IMR-90 (cell line): ENCODE measurements around the gene ZNRF3. TPM values are rescaled to one million over a fixed set of nuclear protein-coding genes. Genes with fewer than 3 reads are reported as not detected.

Experiments used
- ATAC-seq: fragments of 200-7000 bp; cut with Tn5 transposase; 2 replicates; pipeline ENCODE4 v1.9.1; 2020; ENCODE audit warnings: low read depth, mild to moderate bottlenecking, moderate library complexity
- BruUV-seq: library from RNA; stranded (reverse); fragments of 400-500 nt; replicated peaks from 2 replicates; lab custom pipeline; 2021; lab: Mats Ljungman, UMichigan
- CTCF ChIA-PET: fragments of 300-600 bp; formaldehyde crosslinking; extraction: SDS; loops from one replicate; lab custom pipeline; 2021; ENCODE audit warnings: antibody characterized with exemption; lab: Yijun Ruan, JAX
- POLR2A ChIA-PET: fragments of 300-600 bp; sonication (Branson Sonifier 250); formaldehyde crosslinking; loops from one replicate; lab custom pipeline; 2022; ENCODE audit warnings: antibody characterized with exemption; ENCODE audit not compliant: unreplicated experiment; lab: Charles Lee
- DNase-seq: peaks from one replicate; pipeline ENCODE4 v3.0.0; 2013
- H2AFZ ChIP-seq: replicated peaks from 2 replicates; pipeline ENCODE3; 2013; ENCODE audit warnings: low read length, mild to moderate bottlenecking; ENCODE audit not compliant: poor library complexity
- H2AK5ac ChIP-seq: 2 replicates; pipeline ENCODE4 v1.6.1; 2013; ENCODE audit warnings: low read depth, low read length, inconsistent platforms
- H2AK9ac ChIP-seq: replicated peaks from 2 replicates; pipeline ENCODE3; 2013; ENCODE audit warnings: mild to moderate bottlenecking, low read depth, low read length, moderate library complexity; ENCODE audit not compliant: poor library complexity
- H2BK120ac ChIP-seq: 2 replicates; pipeline ENCODE4 v1.6.1; 2013; ENCODE audit warnings: low read depth, low read length, inconsistent platforms
- H2BK15ac ChIP-seq: 3 replicates; pipeline ENCODE4 v1.6.1; 2013; ENCODE audit warnings: low read depth, low read length, inconsistent platforms
- H2BK20ac ChIP-seq: 2 replicates; pipeline ENCODE4 v1.6.1; 2013; ENCODE audit warnings: low read depth, mild to moderate bottlenecking, inconsistent platforms, low read length, moderate library complexity
- H2BK5ac ChIP-seq: 2 replicates; pipeline ENCODE4 v1.6.1; 2013; ENCODE audit warnings: mild to moderate bottlenecking, low read depth, low read length, inconsistent platforms; ENCODE audit not compliant: poor library complexity, severe bottlenecking
- H3K14ac ChIP-seq: replicated peaks from 2 replicates; pipeline ENCODE4 v1.6.1; 2013; ENCODE audit warnings: low read depth, low read length, inconsistent platforms
- H3K18ac ChIP-seq: 2 replicates; pipeline ENCODE4 v1.6.1; 2013; ENCODE audit warnings: low read depth, low read length, control low read depth
- H3K23ac ChIP-seq: 2 replicates; pipeline ENCODE4 v1.6.1; 2013; ENCODE audit warnings: low read depth, low read length, inconsistent platforms
- H3K27ac ChIP-seq: 2 replicates; pipeline ENCODE4 v1.5.1; 2013; ENCODE audit warnings: mild to moderate bottlenecking, control low read depth, low read length; ENCODE audit not compliant: insufficient read depth
- H3K27me3 ChIP-seq: 2 replicates; pipeline ENCODE4 v1.6.1; 2013; ENCODE audit warnings: low read length; ENCODE audit not compliant: control insufficient read depth, insufficient read depth
- H3K36me3 ChIP-seq: 2 replicates; pipeline ENCODE4 v1.6.1; 2013; ENCODE audit warnings: low read length, mixed read lengths; ENCODE audit not compliant: control insufficient read depth, insufficient read depth
- H3K4ac ChIP-seq: 2 replicates; pipeline ENCODE4 v1.6.1; 2013; ENCODE audit warnings: low read depth, low read length, inconsistent platforms
- H3K4me1 ChIP-seq: 2 replicates; pipeline ENCODE4 v1.6.1; 2013; ENCODE audit warnings: low read length, mixed read lengths; ENCODE audit not compliant: control insufficient read depth, insufficient read depth
- H3K4me2 ChIP-seq: 2 replicates; pipeline ENCODE4 v1.6.1; 2013; ENCODE audit warnings: low read depth, mild to moderate bottlenecking, control low read depth, low read length, moderate library complexity
- H3K4me3 ChIP-seq: 2 replicates; pipeline ENCODE4 v1.5.1; 2013; ENCODE audit warnings: low read depth, mild to moderate bottlenecking, control low read depth, low read length, moderate library complexity; ENCODE audit not compliant: insufficient read depth
- H3K56ac ChIP-seq: 2 replicates; pipeline ENCODE4 v1.6.1; 2013; ENCODE audit warnings: low read length, inconsistent platforms; ENCODE audit not compliant: insufficient read depth; ENCODE audit errors: extremely low read depth
- H3K79me1 ChIP-seq, 2 experiments: 2 replicates each; pipeline ENCODE4 v1.6.1; 2013; ENCODE audit warnings: low read length in 2 of 2, inconsistent platforms in 1 of 2, low read depth in 1 of 2
- H3K9ac ChIP-seq: 2 replicates; pipeline ENCODE4 v1.6.1; 2013; ENCODE audit warnings: low read depth, low read length, control low read depth
- H3K9me1 ChIP-seq: 2 replicates; pipeline ENCODE4 v1.6.1; 2013; ENCODE audit warnings: low read length, inconsistent platforms; ENCODE audit not compliant: insufficient read depth
- H3K9me3 ChIP-seq: 2 replicates; pipeline ENCODE4 v1.6.1; 2013; ENCODE audit warnings: low read length; ENCODE audit not compliant: control insufficient read depth, insufficient read depth
- H4K20me1 ChIP-seq: 2 replicates; pipeline ENCODE4 v1.6.1; 2013; ENCODE audit warnings: low read length, inconsistent platforms; ENCODE audit not compliant: insufficient read depth
- H4K5ac ChIP-seq: 2 replicates; pipeline ENCODE4 v1.6.1; 2013; ENCODE audit warnings: mild to moderate bottlenecking, low read depth, low read length, control low read depth
- H4K8ac ChIP-seq, 2 experiments: 2 replicates each; pipeline ENCODE4 v1.6.1; 2013; ENCODE audit warnings: low read depth in 2 of 2, low read length in 2 of 2, control low read depth in 1 of 2, inconsistent platforms in 1 of 2
- H4K91ac ChIP-seq: 2 replicates; pipeline ENCODE4 v1.6.1; 2013; ENCODE audit warnings: low read depth, low read length, inconsistent platforms; ENCODE audit not compliant: insufficient read depth
- BHLHE40 ChIP-seq: fragments of 150-350 bp; IDR thresholded peaks from 2 replicates; pipeline ENCODE4 v1.6.1; 2016; ENCODE audit warnings: mild to moderate bottlenecking, low read depth, low read length
- CEBPB ChIP-seq: IDR thresholded peaks from 2 replicates; pipeline ENCODE4 v1.6.1; 2012; ENCODE audit warnings: low read depth, low read length, improper control_type of control experiment
- CHD1 ChIP-seq: IDR thresholded peaks from 2 replicates; pipeline ENCODE4 v1.6.1; 2012; ENCODE audit warnings: low read depth, low read length, improper control_type of control experiment
- FOS ChIP-seq: fragments of 150-350 bp; IDR thresholded peaks from 2 replicates; pipeline ENCODE4 v1.6.1; 2016; ENCODE audit warnings: low read depth, low read length
- MAFK ChIP-seq: IDR thresholded peaks from 2 replicates; pipeline ENCODE4 v1.6.1; 2012; ENCODE audit warnings: low read depth, low read length, improper control_type of control experiment
- MAZ ChIP-seq: IDR thresholded peaks from 2 replicates; pipeline ENCODE4 v1.6.1; 2012; ENCODE audit warnings: low read depth, mild to moderate bottlenecking, low read length, improper control_type of control experiment, moderate library complexity, borderline replicate concordance
- MXI1 ChIP-seq: IDR thresholded peaks from 2 replicates; pipeline ENCODE4 v1.6.1; 2012; ENCODE audit warnings: low read depth, mild to moderate bottlenecking, low read length, moderate library complexity, borderline replicate concordance
- NFE2L2 ChIP-seq: fragments of 150-350 bp; IDR thresholded peaks from 2 replicates; pipeline ENCODE4 v1.6.1; 2016; ENCODE audit warnings: low read depth, mild to moderate bottlenecking, low read length
- POLR2A ChIP-seq: IDR thresholded peaks from 2 replicates; pipeline ENCODE4 v1.6.1; 2012; ENCODE audit warnings: mild to moderate bottlenecking, low read depth, low read length
- RAD21 ChIP-seq: IDR thresholded peaks from 2 replicates; pipeline ENCODE4 v1.6.1; 2012; ENCODE audit warnings: low read length, improper control_type of control experiment
- RCOR1 ChIP-seq: IDR thresholded peaks from 2 replicates; pipeline ENCODE4 v1.6.1; 2012; ENCODE audit warnings: mild to moderate bottlenecking, low read length, improper control_type of control experiment; ENCODE audit not compliant: insufficient replicate concordance
- RFX5 ChIP-seq: IDR thresholded peaks from 2 replicates; pipeline ENCODE4 v1.8.0; 2012; ENCODE audit warnings: low read depth, mild to moderate bottlenecking, low read length, moderate library complexity
- SMC3 ChIP-seq: fragments of 150-350 bp; IDR thresholded peaks from 2 replicates; pipeline ENCODE4 v1.6.1; 2016; ENCODE audit warnings: low read depth, mild to moderate bottlenecking, antibody characterized with exemption, low read length, moderate library complexity
- WGBS, 2 experiments: methylation state at CpG; one replicate each; pipeline versions ENCODE4 v1.1.5 to v1.1.7; 2013; ENCODE audit warnings: missing lambda C conversion rate in 2 of 2; ENCODE audit not compliant: insufficient read length in 1 of 2; ENCODE audit errors: extremely low coverage in 2 of 2; 5-methylcytosine and 5-hydroxymethylcytosine counted together
- dilution Hi-C: fragments of 300-500 bp; cut with HindIII; formaldehyde crosslinking; loops from one replicate; pipeline ENCODE4 v1.14.3; 2018; ENCODE audit warnings: low sequenced_read_pairs; ENCODE audit not compliant: unreplicated experiment
- in situ Hi-C: fragments of 300-500 bp; cut with MboI; formaldehyde crosslinking; loops from 3 replicates; pipeline ENCODE4 v1.14.3; 2019; ENCODE audit warnings: low sequenced_read_pairs, inconsistent platforms, mixed read lengths
- intact Hi-C: fragments of 100-400 bp; cut with micrococcal nuclease; formaldehyde crosslinking; loops from 2 replicates; pipeline ENCODE4 v1.10.0; 2022
- polyA plus RNA-seq, 3 experiments: library from polyadenylated mRNA; depleted of rRNA; stranded (reverse); fragments of >200 nt; gene quantifications; 2 replicates each; pipeline ENCODE4 v1.2.3, GENCODE V29; 2012; ENCODE audit warnings: low replicate concordance in 1 of 3
- total RNA-seq: library from RNA; depleted of rRNA; stranded (reverse); fragments of >200 nt; gene quantifications from 2 replicates; pipeline ENCODE4 v1.2.3, GENCODE V29; 2012
- TF ChIP-seq, protein P1 (sequence below): conservative IDR thresholded peaks from 2 replicates; pipeline ENCODE4 v1.5.1; 2012; ENCODE audit warnings: mild to moderate bottlenecking, low read depth, low read length, improper control_type of control experiment
- TF ChIP-seq, protein P2 (sequence below): fragments of 150-350 bp; IDR thresholded peaks from 2 replicates; pipeline ENCODE4 v1.6.1; 2016; ENCODE audit warnings: low read depth, mild to moderate bottlenecking, low read length, moderate library complexity, borderline replicate concordance
- TF ChIP-seq, protein P3 (sequence below): fragments of 150-350 bp; IDR thresholded peaks from 2 replicates; pipeline ENCODE4 v1.6.1; 2017; ENCODE audit warnings: mild to moderate bottlenecking, antibody characterized with exemption, low read length, low read depth

ZNRF3 gene
- total and polyA plus RNA-seq, 2 of the 4 experiments (the other 2 are of a cell fraction), result 1.4 to 2.4 TPM

DNA sequence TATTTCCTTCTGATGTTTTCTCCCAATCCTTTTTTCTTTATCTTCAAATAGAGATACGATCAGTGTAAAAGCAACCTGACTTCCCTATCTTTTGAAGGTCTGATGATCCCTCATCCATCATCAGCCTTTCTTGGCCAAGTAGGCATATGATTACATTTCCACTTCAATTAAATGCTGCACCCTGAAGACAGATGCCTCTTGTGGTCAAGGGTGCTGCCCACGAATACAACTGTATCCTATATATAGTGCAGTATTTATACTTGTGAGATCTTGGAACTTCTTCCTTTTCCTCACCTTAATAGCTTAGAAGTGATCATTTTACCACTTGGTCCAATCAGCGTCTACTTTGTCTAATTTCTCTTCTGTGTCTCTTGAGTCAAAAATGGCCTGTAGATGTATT, 9.3 kb upstream of the ZNRF3 start:
- intact Hi-C loops, result no loop called here
- Histone ChIP-seq H2BK15ac (no peak overlapping the region), H3K4me1 (no peaks in the 10 kb centered on the region), H3K14ac (no peak overlapping the region), H4K20me1 (no peaks in the 10 kb centered on the region), H3K9ac (no peak overlapping the region), H2AFZ (no peak overlapping the region), H4K91ac (no peak overlapping the region), H3K9me3 (no peaks in the 10 kb centered on the region), H3K4ac (no peak overlapping the region), H2BK5ac (no peak overlapping the region), H3K36me3 (no peaks in the 10 kb centered on the region), H3K23ac (no peak overlapping the region), H2AK9ac (no peak overlapping the region), H3K56ac (no peak overlapping the region), H2AK5ac (no peak overlapping the region), H4K5ac (no peak overlapping the region), H3K79me1 (no peaks in the 10 kb centered on the region), H3K4me2 (no peak overlapping the region), H2BK20ac (no peak overlapping the region), H3K18ac (no peak overlapping the region), H4K8ac (no peak overlapping the region), H3K27ac (no peak overlapping the region), H3K27me3 (no peaks in the 10 kb centered on the region), H2BK120ac (no peak overlapping the region), H3K9me1 (no peaks in the 10 kb centered on the region), H3K4me3 (no peak overlapping the region)
- WGBS, 2 experiments, result 100% methylated on average over 1 of the region's 3 CpGs; no CpG with 5 or more reads in 1 of the 2 experiments
- dilution Hi-C loops, result no loop called here
- in situ Hi-C loops, result no loop called here
- no peak for ATAC-seq
- ChIA-PET CTCF (no interaction called here), POLR2A (no interaction called here)
- no peak for TF ChIP-seq BHLHE40
- TF ChIP-seq, protein P1, sequence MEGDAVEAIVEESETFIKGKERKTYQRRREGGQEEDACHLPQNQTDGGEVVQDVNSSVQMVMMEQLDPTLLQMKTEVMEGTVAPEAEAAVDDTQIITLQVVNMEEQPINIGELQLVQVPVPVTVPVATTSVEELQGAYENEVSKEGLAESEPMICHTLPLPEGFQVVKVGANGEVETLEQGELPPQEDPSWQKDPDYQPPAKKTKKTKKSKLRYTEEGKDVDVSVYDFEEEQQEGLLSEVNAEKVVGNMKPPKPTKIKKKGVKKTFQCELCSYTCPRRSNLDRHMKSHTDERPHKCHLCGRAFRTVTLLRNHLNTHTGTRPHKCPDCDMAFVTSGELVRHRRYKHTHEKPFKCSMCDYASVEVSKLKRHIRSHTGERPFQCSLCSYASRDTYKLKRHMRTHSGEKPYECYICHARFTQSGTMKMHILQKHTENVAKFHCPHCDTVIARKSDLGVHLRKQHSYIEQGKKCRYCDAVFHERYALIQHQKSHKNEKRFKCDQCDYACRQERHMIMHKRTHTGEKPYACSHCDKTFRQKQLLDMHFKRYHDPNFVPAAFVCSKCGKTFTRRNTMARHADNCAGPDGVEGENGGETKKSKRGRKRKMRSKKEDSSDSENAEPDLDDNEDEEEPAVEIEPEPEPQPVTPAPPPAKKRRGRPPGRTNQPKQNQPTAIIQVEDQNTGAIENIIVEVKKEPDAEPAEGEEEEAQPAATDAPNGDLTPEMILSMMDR, result no peak
- no peak for TF ChIP-seq POLR2A
- TF ChIP-seq MAZ, result no peak
- TF ChIP-seq, protein P2, sequence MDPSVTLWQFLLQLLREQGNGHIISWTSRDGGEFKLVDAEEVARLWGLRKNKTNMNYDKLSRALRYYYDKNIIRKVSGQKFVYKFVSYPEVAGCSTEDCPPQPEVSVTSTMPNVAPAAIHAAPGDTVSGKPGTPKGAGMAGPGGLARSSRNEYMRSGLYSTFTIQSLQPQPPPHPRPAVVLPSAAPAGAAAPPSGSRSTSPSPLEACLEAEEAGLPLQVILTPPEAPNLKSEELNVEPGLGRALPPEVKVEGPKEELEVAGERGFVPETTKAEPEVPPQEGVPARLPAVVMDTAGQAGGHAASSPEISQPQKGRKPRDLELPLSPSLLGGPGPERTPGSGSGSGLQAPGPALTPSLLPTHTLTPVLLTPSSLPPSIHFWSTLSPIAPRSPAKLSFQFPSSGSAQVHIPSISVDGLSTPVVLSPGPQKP, result no peak
- TF ChIP-seq CEBPB, result no peak
- no peak for TF ChIP-seq MAFK
- TF ChIP-seq MXI1, result no peak
- TF ChIP-seq RAD21, result no peak
- TF ChIP-seq, protein P3, sequence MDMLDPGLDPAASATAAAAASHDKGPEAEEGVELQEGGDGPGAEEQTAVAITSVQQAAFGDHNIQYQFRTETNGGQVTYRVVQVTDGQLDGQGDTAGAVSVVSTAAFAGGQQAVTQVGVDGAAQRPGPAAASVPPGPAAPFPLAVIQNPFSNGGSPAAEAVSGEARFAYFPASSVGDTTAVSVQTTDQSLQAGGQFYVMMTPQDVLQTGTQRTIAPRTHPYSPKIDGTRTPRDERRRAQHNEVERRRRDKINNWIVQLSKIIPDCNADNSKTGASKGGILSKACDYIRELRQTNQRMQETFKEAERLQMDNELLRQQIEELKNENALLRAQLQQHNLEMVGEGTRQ, result no peak
- TF ChIP-seq SMC3, result no peak
- TF ChIP-seq RFX5, result no peak
- TF ChIP-seq NFE2L2, result no peak
- TF ChIP-seq FOS, result no peak
- TF ChIP-seq RCOR1, result no peak
- TF ChIP-seq CHD1, result no peak
- no peak for DNase-seq
- no TSS peak for BruUV-seq
